WTC11 (cell line): Measurements from ENCODE around the gene CEMIP. TPM values are rescaled to one million over a fixed set of nuclear protein-coding genes. Genes with fewer than 3 reads are reported as not detected.
A peak's percentile ranks its signal among the peaks of the same experiment; 100 is the strongest.

Experiments
- ATAC-seq: fragments of 200-7000 bp; cut with Tn5 transposase; 2 replicates; pipeline ENCODE4 v1.10.0; 2021; ENCODE audit warnings: mild to moderate bottlenecking, moderate library complexity
- CTCF ChIA-PET: fragments of 300-600 bp; sonication (Branson Sonifier 250); formaldehyde crosslinking; loops from one replicate; lab custom pipeline; 2021; ENCODE audit warnings: antibody characterized with exemption; lab: Charles Lee
- POLR2A ChIA-PET: fragments of 350-600 bp; sonication (Branson Sonifier 250); formaldehyde crosslinking; loops from one replicate; lab custom pipeline; 2021; ENCODE audit warnings: antibody characterized with exemption; lab: Charles Lee
- DNase-seq: peaks from one replicate; pipeline ENCODE4 v3.0.0; 2021; ENCODE audit warnings: low spot score
- H3K27ac Mint-ChIP-seq: 2 replicates; pipeline ENCODE4 v1.8.0; 2021; ENCODE audit warnings: mixed read lengths
- H3K27me3 Mint-ChIP-seq: 2 replicates; pipeline ENCODE4 v1.8.0; 2021; ENCODE audit warnings: low read depth, mild to moderate bottlenecking, moderate library complexity, mixed read lengths
- H3K36me3 Mint-ChIP-seq: 2 replicates; pipeline ENCODE4 v1.8.0; 2021; ENCODE audit warnings: mixed read lengths
- H3K4me1 Mint-ChIP-seq: 2 replicates; pipeline ENCODE4 v1.8.0; 2022; ENCODE audit warnings: mixed read lengths
- H3K4me3 Mint-ChIP-seq: 2 replicates; pipeline ENCODE4 v1.8.0; 2021; ENCODE audit warnings: mild to moderate bottlenecking, moderate library complexity, mixed read lengths
- H3K9me3 Mint-ChIP-seq: 2 replicates; pipeline ENCODE4 v1.8.0; 2021; ENCODE audit warnings: mixed read lengths
- ARID4B ChIP-seq: sonication (generic); formaldehyde crosslinking; IDR thresholded peaks from 2 replicates; pipeline ENCODE4 v1.8.0; 2023; ENCODE audit warnings: missing genetic modification reagents, mild to moderate bottlenecking, borderline replicate concordance
- CREM ChIP-seq: sonication (generic); formaldehyde crosslinking; IDR thresholded peaks from 2 replicates; pipeline ENCODE4 v1.8.1; 2022; ENCODE audit warnings: mild to moderate bottlenecking, missing genetic modification reagents, moderate library complexity
- ELF4 ChIP-seq: sonication (generic); formaldehyde crosslinking; IDR thresholded peaks from 2 replicates; pipeline ENCODE4 v1.8.1; 2022; ENCODE audit warnings: low read depth, mild to moderate bottlenecking, moderate library complexity, missing genetic modification reagents
- EMX1 ChIP-seq: fragments of 250-450 bp; sonication (Bioruptor Pico); IDR thresholded peaks from 2 replicates; pipeline ENCODE4 v1.8.0; 2021; ENCODE audit warnings: mild to moderate bottlenecking
- FOXJ3 ChIP-seq: sonication (generic); formaldehyde crosslinking; IDR thresholded peaks from 2 replicates; pipeline ENCODE4 v1.9.0; 2021; ENCODE audit warnings: missing genetic modification reagents, mild to moderate bottlenecking, borderline replicate concordance
- FOXK1 ChIP-seq: sonication (generic); formaldehyde crosslinking; IDR thresholded peaks from 2 replicates; pipeline ENCODE4 v1.8.0; 2022; ENCODE audit warnings: mild to moderate bottlenecking, moderate library complexity, missing genetic modification reagents
- GABPB1 ChIP-seq: sonication (generic); formaldehyde crosslinking; IDR thresholded peaks from 2 replicates; pipeline ENCODE4 v1.8.1; 2023; ENCODE audit warnings: mild to moderate bottlenecking, missing genetic modification reagents
- GRHL2 ChIP-seq: fragments of 250-450 bp; sonication (Bioruptor Pico); IDR thresholded peaks from 2 replicates; pipeline ENCODE4 v1.8.0; 2022; ENCODE audit warnings: mild to moderate bottlenecking, moderate library complexity; ENCODE audit not compliant: insufficient replicate concordance, severe bottlenecking
- JAZF1 ChIP-seq: fragments of 250-450 bp; sonication (Bioruptor Pico); IDR thresholded peaks from 2 replicates; pipeline ENCODE4 v1.9.0; 2021; ENCODE audit warnings: moderate library complexity, mild to moderate bottlenecking, inconsistent platforms
- MYBL2 ChIP-seq: sonication (generic); formaldehyde crosslinking; IDR thresholded peaks from 2 replicates; pipeline ENCODE4 v1.8.1; 2023; ENCODE audit warnings: mild to moderate bottlenecking, moderate library complexity, missing genetic modification reagents
- NFATC4 ChIP-seq: fragments of 250-450 bp; sonication (Bioruptor Pico); IDR thresholded peaks from 2 replicates; pipeline ENCODE4 v1.9.0; 2021; ENCODE audit warnings: mild to moderate bottlenecking
- NFE2L1 ChIP-seq: sonication (generic); formaldehyde crosslinking; IDR thresholded peaks from 2 replicates; pipeline ENCODE4 v1.8.1; 2023; ENCODE audit warnings: missing genetic modification reagents
- SMAD4 ChIP-seq: sonication (generic); formaldehyde crosslinking; IDR thresholded peaks from 2 replicates; pipeline ENCODE4 v1.8.0; 2022; ENCODE audit warnings: mild to moderate bottlenecking, missing genetic modification reagents
- TEAD1 ChIP-seq: sonication (generic); formaldehyde crosslinking; IDR thresholded peaks from 2 replicates; pipeline ENCODE4 v1.8.0; 2022; ENCODE audit warnings: mild to moderate bottlenecking, missing genetic modification reagents
- ZNF138 ChIP-seq: sonication (generic); formaldehyde crosslinking; conservative IDR thresholded peaks from 2 replicates; pipeline ENCODE4 v1.8.1; 2022; ENCODE audit warnings: mild to moderate bottlenecking, moderate library complexity, missing genetic modification reagents
- ZNF281 ChIP-seq: sonication (generic); formaldehyde crosslinking; IDR thresholded peaks from 2 replicates; pipeline ENCODE4 v1.8.0; 2023; ENCODE audit warnings: mild to moderate bottlenecking, missing genetic modification reagents
- ZNF396 ChIP-seq: fragments of 250-450 bp; sonication (Bioruptor Pico); IDR thresholded peaks from 2 replicates; pipeline ENCODE4 v1.8.0; 2021; ENCODE audit warnings: mild to moderate bottlenecking, moderate library complexity, borderline replicate concordance
- ZNF423 ChIP-seq: fragments of 250-450 bp; sonication (Bioruptor Pico); IDR thresholded peaks from 2 replicates; pipeline ENCODE4 v2.1.2; 2022; ENCODE audit warnings: mild to moderate bottlenecking, moderate library complexity
- total RNA-seq: library from RNA; stranded (reverse); gene quantifications from 3 replicates; pipeline ENCODE4 v1.2.3, GENCODE V29; 2021
- TF ChIP-seq, protein P1 (sequence below): fragments of 250-450 bp; sonication (Bioruptor Pico); IDR thresholded peaks from 2 replicates; pipeline ENCODE4 v1.9.0; 2021; ENCODE audit warnings: mild to moderate bottlenecking
- TF ChIP-seq, protein P2 (sequence below): sonication (generic); formaldehyde crosslinking; IDR thresholded peaks from 2 replicates; pipeline ENCODE4 v1.8.0; 2022; ENCODE audit warnings: mild to moderate bottlenecking, missing genetic modification reagents
- TF ChIP-seq, protein P3 (sequence below): sonication (generic); formaldehyde crosslinking; IDR thresholded peaks from 2 replicates; pipeline ENCODE4 v1.8.0; 2022; ENCODE audit warnings: missing genetic modification reagents

The CEMIP gene
- total RNA-seq, 1 experiment from 2014 or later = 0.87 TPM

- ChIA-PET CTCF (interaction anchor here (0.6 to 6.4 kb wide), 43 partner anchors 12 to 485 kb away, joined by 3 to 143 read pairs (median 8); partner anchors contain the start of gene ABHD17C), POLR2A (interaction anchor here (1.9 kb wide), 1 partner anchor 120 kb away, joined by 8 read pairs; no protein-coding TSS in a partner anchor)
- Mint-ChIP-seq H3K36me3 (no peaks in the 10 kb centered on the region), H3K27ac (no peak overlapping the region), H3K4me3 (peak overlapping the region; percentile 76), H3K27me3 (peaks cover 58% of the 10 kb centered on the region), H3K9me3 (no peaks in the 10 kb centered on the region), H3K4me1 (peaks cover 11% of the 10 kb centered on the region)
- DNase-seq (peak; percentile 85), ATAC-seq (peak; percentile 45)
- TF ChIP-seq NFATC4 (CRISPR knock-in tag) (no peak), ZNF281 (CRISPR knock-in tag) (peak; percentile 82; the same call in 1 of the 2 replicates), ZNF396 (CRISPR knock-in tag) (no peak), FOXJ3 (CRISPR knock-in tag) (no peak), CREM (peak; percentile 79), ARID4B (CRISPR knock-in tag) (peak; percentile 97), FOXK1 (CRISPR knock-in tag) (peak; percentile 92), ELF4 (CRISPR knock-in tag) (peak; percentile 93), EMX1 (no peak), ZNF423 (CRISPR knock-in tag) (no peak), MYBL2 (CRISPR knock-in tag) (peak; percentile 79; the same call in 1 of the 2 replicates), GRHL2 (no peak), ZNF138 (CRISPR knock-in tag) (no peak), SMAD4 (peak; percentile 89), NFE2L1 (peak; percentile 72; the same call in 1 of the 2 replicates), JAZF1 (CRISPR knock-in tag) (no peak), TEAD1 (CRISPR knock-in tag) (peak; percentile 95), GABPB1 (CRISPR knock-in tag) (peak; percentile 88)
- TF ChIP-seq, protein P1, sequence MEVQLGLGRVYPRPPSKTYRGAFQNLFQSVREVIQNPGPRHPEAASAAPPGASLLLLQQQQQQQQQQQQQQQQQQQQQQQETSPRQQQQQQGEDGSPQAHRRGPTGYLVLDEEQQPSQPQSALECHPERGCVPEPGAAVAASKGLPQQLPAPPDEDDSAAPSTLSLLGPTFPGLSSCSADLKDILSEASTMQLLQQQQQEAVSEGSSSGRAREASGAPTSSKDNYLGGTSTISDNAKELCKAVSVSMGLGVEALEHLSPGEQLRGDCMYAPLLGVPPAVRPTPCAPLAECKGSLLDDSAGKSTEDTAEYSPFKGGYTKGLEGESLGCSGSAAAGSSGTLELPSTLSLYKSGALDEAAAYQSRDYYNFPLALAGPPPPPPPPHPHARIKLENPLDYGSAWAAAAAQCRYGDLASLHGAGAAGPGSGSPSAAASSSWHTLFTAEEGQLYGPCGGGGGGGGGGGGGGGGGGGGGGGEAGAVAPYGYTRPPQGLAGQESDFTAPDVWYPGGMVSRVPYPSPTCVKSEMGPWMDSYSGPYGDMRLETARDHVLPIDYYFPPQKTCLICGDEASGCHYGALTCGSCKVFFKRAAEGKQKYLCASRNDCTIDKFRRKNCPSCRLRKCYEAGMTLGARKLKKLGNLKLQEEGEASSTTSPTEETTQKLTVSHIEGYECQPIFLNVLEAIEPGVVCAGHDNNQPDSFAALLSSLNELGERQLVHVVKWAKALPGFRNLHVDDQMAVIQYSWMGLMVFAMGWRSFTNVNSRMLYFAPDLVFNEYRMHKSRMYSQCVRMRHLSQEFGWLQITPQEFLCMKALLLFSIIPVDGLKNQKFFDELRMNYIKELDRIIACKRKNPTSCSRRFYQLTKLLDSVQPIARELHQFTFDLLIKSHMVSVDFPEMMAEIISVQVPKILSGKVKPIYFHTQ (CRISPR knock-in tag) = no peak
- TF ChIP-seq, protein P2, sequence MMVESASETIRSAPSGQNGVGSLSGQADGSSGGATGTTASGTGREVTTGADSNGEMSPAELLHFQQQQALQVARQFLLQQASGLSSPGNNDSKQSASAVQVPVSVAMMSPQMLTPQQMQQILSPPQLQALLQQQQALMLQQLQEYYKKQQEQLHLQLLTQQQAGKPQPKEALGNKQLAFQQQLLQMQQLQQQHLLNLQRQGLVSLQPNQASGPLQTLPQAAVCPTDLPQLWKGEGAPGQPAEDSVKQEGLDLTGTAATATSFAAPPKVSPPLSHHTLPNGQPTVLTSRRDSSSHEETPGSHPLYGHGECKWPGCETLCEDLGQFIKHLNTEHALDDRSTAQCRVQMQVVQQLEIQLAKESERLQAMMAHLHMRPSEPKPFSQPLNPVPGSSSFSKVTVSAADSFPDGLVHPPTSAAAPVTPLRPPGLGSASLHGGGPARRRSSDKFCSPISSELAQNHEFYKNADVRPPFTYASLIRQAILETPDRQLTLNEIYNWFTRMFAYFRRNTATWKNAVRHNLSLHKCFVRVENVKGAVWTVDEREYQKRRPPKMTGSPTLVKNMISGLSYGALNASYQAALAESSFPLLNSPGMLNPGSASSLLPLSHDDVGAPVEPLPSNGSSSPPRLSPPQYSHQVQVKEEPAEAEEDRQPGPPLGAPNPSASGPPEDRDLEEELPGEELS (CRISPR knock-in tag) = peak; percentile 98
- TF ChIP-seq, protein P3, sequence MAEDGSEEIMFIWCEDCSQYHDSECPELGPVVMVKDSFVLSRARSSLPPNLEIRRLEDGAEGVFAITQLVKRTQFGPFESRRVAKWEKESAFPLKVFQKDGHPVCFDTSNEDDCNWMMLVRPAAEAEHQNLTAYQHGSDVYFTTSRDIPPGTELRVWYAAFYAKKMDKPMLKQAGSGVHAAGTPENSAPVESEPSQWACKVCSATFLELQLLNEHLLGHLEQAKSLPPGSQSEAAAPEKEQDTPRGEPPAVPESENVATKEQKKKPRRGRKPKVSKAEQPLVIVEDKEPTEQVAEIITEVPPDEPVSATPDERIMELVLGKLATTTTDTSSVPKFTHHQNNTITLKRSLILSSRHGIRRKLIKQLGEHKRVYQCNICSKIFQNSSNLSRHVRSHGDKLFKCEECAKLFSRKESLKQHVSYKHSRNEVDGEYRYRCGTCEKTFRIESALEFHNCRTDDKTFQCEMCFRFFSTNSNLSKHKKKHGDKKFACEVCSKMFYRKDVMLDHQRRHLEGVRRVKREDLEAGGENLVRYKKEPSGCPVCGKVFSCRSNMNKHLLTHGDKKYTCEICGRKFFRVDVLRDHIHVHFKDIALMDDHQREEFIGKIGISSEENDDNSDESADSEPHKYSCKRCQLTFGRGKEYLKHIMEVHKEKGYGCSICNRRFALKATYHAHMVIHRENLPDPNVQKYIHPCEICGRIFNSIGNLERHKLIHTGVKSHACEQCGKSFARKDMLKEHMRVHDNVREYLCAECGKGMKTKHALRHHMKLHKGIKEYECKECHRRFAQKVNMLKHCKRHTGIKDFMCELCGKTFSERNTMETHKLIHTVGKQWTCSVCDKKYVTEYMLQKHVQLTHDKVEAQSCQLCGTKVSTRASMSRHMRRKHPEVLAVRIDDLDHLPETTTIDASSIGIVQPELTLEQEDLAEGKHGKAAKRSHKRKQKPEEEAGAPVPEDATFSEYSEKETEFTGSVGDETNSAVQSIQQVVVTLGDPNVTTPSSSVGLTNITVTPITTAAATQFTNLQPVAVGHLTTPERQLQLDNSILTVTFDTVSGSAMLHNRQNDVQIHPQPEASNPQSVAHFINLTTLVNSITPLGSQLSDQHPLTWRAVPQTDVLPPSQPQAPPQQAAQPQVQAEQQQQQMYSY = no peak; the same call in 1 of the 2 replicates
Observed at GRCh38 chr15:80780416-80781221, 1.4 kb downstream of the CEMIP start.
